Measurements from ENCODE around the gene ZNF469. TPM values are rescaled to one million over a fixed set of nuclear protein-coding genes. Genes with fewer than 3 reads are reported as not detected.

ZNF469 gene
- total and polyA plus RNA-seq, 2 donors (not counting 3 experiments of a cell fraction or from before 2014, with no cell fraction given) = 0.90 to 5.7 TPM

DNA sequence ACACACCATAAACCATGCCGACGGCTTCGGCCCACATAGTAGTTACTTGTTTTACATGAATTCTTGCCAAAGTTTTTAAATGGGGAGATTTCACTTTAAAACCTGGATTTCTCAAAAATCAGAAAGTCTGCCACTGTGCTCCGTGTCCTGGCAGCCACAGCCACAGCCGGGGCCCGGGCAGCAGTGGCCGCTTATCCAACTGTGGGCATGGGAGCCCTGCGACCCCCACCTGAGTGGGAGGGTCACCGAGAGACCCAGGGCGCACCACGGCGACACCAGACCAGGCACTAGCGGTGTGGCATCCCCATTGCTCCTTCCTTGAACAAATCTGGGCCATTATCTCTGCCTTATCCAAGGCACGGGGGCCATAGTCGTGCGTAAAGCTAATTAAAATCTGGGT is 30.0 kb downstream of the ZNF469 start:
- no peak overlapping the region for H3K4me3 ChIP-seq (replicated peaks in 1 of 3; ENCODE audit: insufficient read depth in 1 of 3, low read depth in 1 of 3, low read length in 3 of 3)
- no peak for FAIRE-seq
- no peaks in the 10 kb centered on the region for H3K9me1 ChIP-seq (replicated peaks; ENCODE audit: control insufficient read depth, extremely low read depth, insufficient read depth, low read length)
- DNase-seq (ENCODE audit: low read depth, low spot score) = no peak
- no peak overlapping the region for H3K9ac ChIP-seq (replicated peaks; ENCODE audit: extremely low read depth, insufficient read depth, low read length)
- intact Hi-C loops (cut with micrococcal nuclease) = no loop called here
- BruUV-seq (replicated peaks) = no TSS peak
- no peaks in the 10 kb centered on the region for H3K4me1 ChIP-seq (ENCODE audit: control insufficient read depth, extremely low read depth, insufficient read depth, low read length)
- H3K9me3 ChIP-seq (replicated peaks; ENCODE audit: control insufficient read depth, insufficient read depth, low read length) = no peaks in the 10 kb centered on the region
- TF ChIP-seq, protein P1, sequence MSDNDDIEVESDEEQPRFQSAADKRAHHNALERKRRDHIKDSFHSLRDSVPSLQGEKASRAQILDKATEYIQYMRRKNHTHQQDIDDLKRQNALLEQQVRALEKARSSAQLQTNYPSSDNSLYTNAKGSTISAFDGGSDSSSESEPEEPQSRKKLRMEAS (IDR thresholded peaks at IDR 0.05; ENCODE audit: insufficient read depth, insufficient read length) = no peak
- no peak for TF ChIP-seq POLR2AphosphoS5 (IDR thresholded peaks at IDR 0.05; ENCODE audit: insufficient read depth, low read depth, low read length)
- no peak for TF ChIP-seq GATA2 (IDR thresholded peaks at IDR 0.05; ENCODE audit: insufficient read depth, insufficient read length, low read depth, low read length)
- no peak for TF ChIP-seq MYC (IDR thresholded peaks at IDR 0.05; ENCODE audit: low read depth, low read length)
- TF ChIP-seq, protein P2, sequence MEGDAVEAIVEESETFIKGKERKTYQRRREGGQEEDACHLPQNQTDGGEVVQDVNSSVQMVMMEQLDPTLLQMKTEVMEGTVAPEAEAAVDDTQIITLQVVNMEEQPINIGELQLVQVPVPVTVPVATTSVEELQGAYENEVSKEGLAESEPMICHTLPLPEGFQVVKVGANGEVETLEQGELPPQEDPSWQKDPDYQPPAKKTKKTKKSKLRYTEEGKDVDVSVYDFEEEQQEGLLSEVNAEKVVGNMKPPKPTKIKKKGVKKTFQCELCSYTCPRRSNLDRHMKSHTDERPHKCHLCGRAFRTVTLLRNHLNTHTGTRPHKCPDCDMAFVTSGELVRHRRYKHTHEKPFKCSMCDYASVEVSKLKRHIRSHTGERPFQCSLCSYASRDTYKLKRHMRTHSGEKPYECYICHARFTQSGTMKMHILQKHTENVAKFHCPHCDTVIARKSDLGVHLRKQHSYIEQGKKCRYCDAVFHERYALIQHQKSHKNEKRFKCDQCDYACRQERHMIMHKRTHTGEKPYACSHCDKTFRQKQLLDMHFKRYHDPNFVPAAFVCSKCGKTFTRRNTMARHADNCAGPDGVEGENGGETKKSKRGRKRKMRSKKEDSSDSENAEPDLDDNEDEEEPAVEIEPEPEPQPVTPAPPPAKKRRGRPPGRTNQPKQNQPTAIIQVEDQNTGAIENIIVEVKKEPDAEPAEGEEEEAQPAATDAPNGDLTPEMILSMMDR (IDR thresholded peaks at IDR 0.05; ENCODE audit: extremely low read depth in 1 of 2, insufficient read depth in 1 of 2, low read depth in 1 of 2, low read length in 2 of 2) = no peak
- no peak for TF ChIP-seq JUN (IDR thresholded peaks at IDR 0.05; ENCODE audit: borderline replicate concordance, insufficient read depth, insufficient read length, low read depth)
- no peak for TF ChIP-seq POLR2A (IDR thresholded peaks at IDR 0.05; ENCODE audit: low read depth, low read length)
- no peak for TF ChIP-seq FOS (IDR thresholded peaks at IDR 0.05; ENCODE audit: borderline replicate concordance, insufficient read depth, low read length)
- no peak for TF ChIP-seq EZH2 (IDR thresholded peaks at IDR 0.05; ENCODE audit: borderline replicate concordance, low read depth, low read length, severe bottlenecking)
- CTCF ChIA-PET = no interaction called here
- dilution Hi-C loops (cut with MboI; ENCODE audit: extremely low pct_ligation_motif_present, low sequenced_read_pairs) = no loop called here
- H3K79me2 ChIP-seq (ENCODE audit: control insufficient read depth, insufficient read depth, low read length) = no peaks in the 10 kb centered on the region
- H3K27me3 ChIP-seq (ENCODE audit: control insufficient read depth in 2 of 2, insufficient read depth in 2 of 2, low read length in 2 of 2) = no peaks in the 10 kb centered on the region
- no peaks in the 10 kb centered on the region for H3K36me3 ChIP-seq (ENCODE audit: control insufficient read depth in 2 of 2, extremely low read depth in 1 of 2, insufficient read depth in 2 of 2, low read length in 2 of 2)
- no peak overlapping the region for H2AFZ ChIP-seq (ENCODE audit: low read depth, low read length)
- H4K20me1 ChIP-seq (replicated peaks; ENCODE audit: control insufficient read depth, extremely low read depth, insufficient read depth, low read length) = no peaks in the 10 kb centered on the region
- POLR2A ChIA-PET = no interaction called here
- no peak overlapping the region for H3K27ac ChIP-seq (ENCODE audit: insufficient read depth, low read depth, low read length)
- H3K4me2 ChIP-seq (ENCODE audit: insufficient read depth, low read length) = no peak overlapping the region
